Ishikawa (cell line): ENCODE results near the gene PLCG1.

Experiments
- CEBPB ChIP-seq: IDR thresholded peaks from 2 replicates; pipeline ENCODE4 v1.6.1; 2012
- CREB1 ChIP-seq: IDR thresholded peaks from 2 replicates; pipeline ENCODE4 v1.6.1; 2012; ENCODE audit warnings: low read depth
- EGR1 ChIP-seq: IDR thresholded peaks from 2 replicates; pipeline ENCODE4 v1.6.1; 2012
- EP300 ChIP-seq: IDR thresholded peaks from 2 replicates; pipeline ENCODE4 v1.6.1; 2012; ENCODE audit warnings: borderline replicate concordance
- FOXM1 ChIP-seq: IDR thresholded peaks from 2 replicates; pipeline ENCODE4 v1.6.1; 2012; ENCODE audit warnings: low read depth, borderline replicate concordance
- NFIC ChIP-seq: IDR thresholded peaks from 2 replicates; pipeline ENCODE4 v1.6.1; 2012
- RAD21 ChIP-seq: IDR thresholded peaks from 2 replicates; pipeline ENCODE4 v1.6.1; 2012; ENCODE audit warnings: low read depth
- TAF1 ChIP-seq: IDR thresholded peaks from 2 replicates; pipeline ENCODE4 v1.6.1; 2012; ENCODE audit warnings: low read depth, mild to moderate bottlenecking
- TCF12 ChIP-seq: IDR thresholded peaks from 2 replicates; pipeline ENCODE4 v1.6.1; 2012; ENCODE audit warnings: low read depth
- TEAD4 ChIP-seq: IDR thresholded peaks from 2 replicates; pipeline ENCODE4 v1.6.1; 2012
- YY1 ChIP-seq: IDR thresholded peaks from 2 replicates; pipeline ENCODE4 v1.6.1; 2012; ENCODE audit warnings: low read depth
- ZBTB7A ChIP-seq: IDR thresholded peaks from 2 replicates; pipeline ENCODE4 v1.6.1; 2012; ENCODE audit warnings: low read depth
- TF ChIP-seq, protein P1 (sequence below): IDR thresholded peaks from 2 replicates; pipeline ENCODE4 v1.6.1; 2012
- TF ChIP-seq, protein P2 (sequence below): IDR thresholded peaks from 2 replicates; pipeline ENCODE4 v1.6.1; 2012
- TF ChIP-seq, protein P3 (sequence below): IDR thresholded peaks from 2 replicates; pipeline ENCODE4 v1.6.1; 2012; ENCODE audit warnings: low read depth, mild to moderate bottlenecking

Gene PLCG1

DNA sequence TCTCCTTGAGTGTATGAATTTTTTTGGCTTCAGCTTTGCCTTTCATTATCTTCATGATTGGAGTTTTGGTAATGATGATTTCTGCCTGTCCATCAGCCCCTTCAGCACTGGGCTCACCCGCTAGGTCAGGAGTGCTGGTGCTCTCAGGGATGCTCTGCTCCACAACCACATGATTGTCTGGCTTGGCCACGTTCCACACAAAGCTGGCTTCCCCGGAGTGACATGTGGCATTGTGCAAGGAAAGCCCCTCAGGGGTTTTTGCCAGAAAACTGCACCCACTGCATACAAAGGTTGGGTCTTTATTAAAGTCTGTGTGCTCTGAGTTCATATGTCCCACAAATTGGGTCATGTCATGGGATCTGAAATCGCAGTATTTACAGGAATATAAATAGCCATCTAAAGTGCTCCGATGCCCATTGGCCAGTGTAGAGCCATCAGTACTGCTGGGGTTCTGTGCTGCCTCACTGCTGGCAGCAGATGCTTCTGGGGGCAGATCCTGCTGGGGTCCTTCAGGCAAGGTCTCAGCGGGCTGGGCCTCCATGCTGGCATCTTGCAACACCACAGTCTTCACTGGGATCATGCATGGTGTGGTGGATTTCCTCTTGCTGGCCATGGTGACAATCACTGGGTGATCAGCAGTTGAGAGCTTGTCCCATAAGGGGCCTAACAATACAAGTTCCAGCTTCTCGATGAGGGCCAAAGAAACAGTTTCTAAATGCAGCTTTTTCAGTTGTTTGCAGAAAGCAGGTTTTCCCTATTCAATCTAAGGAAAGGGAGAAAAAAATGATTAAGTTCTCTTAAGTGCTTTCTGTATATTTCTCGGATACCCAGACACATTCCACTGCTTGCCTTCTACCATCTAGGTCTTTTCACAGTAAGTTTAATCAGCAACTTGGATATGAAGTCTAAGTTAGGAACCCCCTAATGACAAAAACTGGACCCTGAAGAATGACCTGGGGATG lies 67.2 kb downstream of the PLCG1 start:
- no peak for TF ChIP-seq ZBTB7A

DNA sequence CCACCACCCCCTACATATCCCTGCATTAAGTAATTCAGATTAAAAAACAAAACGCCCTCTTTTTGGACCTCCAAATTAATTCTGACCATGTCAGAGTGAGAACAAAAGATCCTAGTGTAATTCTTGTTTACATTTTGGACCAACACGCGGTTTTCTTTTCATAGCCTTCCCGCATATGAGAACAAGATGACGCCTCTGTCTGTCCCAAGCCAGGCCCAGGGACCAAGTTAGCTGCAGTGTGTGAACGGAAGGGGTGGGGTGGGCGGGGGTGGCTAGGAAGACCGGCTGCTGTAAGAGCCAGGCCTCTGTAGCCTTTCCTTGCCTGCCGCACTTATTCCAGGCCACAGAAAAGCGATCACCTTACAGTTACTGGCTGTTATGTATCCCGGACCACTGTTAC lies 68.0 kb downstream of the PLCG1 start:
- TF ChIP-seq EGR1 = no peak
- TF ChIP-seq CEBPB = no peak
- TF ChIP-seq, protein P1, sequence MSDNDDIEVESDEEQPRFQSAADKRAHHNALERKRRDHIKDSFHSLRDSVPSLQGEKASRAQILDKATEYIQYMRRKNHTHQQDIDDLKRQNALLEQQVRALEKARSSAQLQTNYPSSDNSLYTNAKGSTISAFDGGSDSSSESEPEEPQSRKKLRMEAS = no peak
- no peak for TF ChIP-seq RAD21
- no peak for TF ChIP-seq FOXM1
- TF ChIP-seq TEAD4 = no peak
- no peak for TF ChIP-seq NFIC

DNA sequence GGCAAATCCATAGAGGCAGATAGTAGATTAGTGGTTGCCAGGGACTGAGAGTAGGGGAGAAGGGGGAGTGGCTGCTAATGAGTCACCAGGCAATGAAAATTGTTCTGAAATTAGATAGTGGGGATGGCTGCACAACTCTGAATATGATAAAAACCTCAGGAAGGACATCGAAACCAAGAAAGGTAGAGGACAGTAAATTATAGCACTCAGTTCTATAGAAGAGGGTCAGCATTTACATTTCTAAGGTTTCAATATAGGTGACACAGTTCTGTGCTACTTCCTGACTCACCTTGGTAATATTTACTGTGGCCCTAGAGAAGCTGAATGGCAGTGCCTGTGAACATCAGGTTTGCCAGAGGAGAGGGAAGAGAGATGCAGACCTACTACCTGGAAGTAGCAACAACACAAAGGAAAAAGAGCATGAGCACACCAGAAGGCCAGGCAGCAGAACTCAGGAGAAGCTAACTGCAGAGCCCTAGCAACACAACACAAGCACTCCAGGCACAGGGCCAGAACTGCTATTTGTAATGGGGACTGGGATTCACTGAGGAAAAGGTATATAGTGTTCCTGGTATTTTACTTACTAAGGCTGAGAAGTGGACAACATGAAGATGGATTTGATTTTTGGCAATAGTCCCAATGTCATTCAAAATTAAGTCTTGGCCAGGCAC lies 75.9 kb downstream of the PLCG1 start:
- TF ChIP-seq TCF12 (no peak), TEAD4 (no peak), RAD21 (no peak), ZBTB7A (no peak), EP300 (no peak), TAF1 (no peak), NFIC (no peak), EGR1 (no peak), YY1 (no peak), CREB1 (no peak), FOXM1 (no peak), CEBPB (no peak)
- TF ChIP-seq, protein P1 = no peak
- TF ChIP-seq, protein P2, sequence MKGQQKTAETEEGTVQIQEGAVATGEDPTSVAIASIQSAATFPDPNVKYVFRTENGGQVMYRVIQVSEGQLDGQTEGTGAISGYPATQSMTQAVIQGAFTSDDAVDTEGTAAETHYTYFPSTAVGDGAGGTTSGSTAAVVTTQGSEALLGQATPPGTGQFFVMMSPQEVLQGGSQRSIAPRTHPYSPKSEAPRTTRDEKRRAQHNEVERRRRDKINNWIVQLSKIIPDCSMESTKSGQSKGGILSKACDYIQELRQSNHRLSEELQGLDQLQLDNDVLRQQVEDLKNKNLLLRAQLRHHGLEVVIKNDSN = no peak
- TF ChIP-seq, protein P3, sequence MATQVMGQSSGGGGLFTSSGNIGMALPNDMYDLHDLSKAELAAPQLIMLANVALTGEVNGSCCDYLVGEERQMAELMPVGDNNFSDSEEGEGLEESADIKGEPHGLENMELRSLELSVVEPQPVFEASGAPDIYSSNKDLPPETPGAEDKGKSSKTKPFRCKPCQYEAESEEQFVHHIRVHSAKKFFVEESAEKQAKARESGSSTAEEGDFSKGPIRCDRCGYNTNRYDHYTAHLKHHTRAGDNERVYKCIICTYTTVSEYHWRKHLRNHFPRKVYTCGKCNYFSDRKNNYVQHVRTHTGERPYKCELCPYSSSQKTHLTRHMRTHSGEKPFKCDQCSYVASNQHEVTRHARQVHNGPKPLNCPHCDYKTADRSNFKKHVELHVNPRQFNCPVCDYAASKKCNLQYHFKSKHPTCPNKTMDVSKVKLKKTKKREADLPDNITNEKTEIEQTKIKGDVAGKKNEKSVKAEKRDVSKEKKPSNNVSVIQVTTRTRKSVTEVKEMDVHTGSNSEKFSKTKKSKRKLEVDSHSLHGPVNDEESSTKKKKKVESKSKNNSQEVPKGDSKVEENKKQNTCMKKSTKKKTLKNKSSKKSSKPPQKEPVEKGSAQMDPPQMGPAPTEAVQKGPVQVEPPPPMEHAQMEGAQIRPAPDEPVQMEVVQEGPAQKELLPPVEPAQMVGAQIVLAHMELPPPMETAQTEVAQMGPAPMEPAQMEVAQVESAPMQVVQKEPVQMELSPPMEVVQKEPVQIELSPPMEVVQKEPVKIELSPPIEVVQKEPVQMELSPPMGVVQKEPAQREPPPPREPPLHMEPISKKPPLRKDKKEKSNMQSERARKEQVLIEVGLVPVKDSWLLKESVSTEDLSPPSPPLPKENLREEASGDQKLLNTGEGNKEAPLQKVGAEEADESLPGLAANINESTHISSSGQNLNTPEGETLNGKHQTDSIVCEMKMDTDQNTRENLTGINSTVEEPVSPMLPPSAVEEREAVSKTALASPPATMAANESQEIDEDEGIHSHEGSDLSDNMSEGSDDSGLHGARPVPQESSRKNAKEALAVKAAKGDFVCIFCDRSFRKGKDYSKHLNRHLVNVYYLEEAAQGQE = no peak

DNA sequence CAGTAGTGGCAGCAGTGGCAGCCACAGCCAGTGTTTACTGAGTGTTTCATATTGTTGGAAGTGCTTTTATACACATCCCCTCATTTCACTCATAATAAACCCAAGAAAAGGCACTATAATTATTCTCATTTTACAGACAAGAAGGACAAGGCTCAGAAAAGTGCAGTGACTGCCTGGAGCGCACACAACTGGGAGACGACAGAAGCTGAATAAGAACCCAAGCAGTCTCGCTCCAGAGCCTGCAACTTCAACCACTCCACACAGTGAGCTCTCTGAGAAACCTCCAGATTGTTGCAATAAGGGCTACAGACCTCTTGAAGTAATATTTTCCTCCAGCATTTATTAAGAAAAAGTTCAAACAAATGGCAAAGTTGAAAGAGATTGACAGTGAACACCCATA lies 76.9 kb downstream of the PLCG1 start:
- TF ChIP-seq NFIC = no peak
- TF ChIP-seq FOXM1 = no peak
- TF ChIP-seq TEAD4 = no peak
- TF ChIP-seq, protein P3 = no peak
- TF ChIP-seq CREB1 = no peak
- TF ChIP-seq TAF1 = no peak
- no peak for TF ChIP-seq YY1
- no peak for TF ChIP-seq RAD21

DNA sequence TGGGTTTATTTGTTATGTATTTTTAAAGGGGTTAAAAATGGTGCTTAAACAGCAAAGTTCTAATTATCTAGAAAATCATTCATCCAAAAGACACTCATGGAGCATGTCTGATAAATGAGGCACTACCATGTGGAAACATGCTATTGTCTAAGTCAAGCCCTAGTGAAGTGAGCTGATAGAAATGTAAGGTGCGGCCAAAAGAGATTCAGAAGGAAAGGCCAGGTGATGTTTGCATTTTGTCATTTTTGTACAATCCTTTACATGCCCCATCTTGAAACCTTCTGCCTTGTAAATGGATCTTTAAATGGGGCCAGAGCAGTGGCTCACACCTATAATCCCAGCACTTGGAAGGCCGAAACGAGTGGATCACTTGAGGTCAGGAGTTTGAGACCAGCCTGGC lies 77.3 kb downstream of the PLCG1 start:
- TF ChIP-seq FOXM1 (no peak), NFIC (no peak), YY1 (no peak), TCF12 (no peak), TEAD4 (no peak), CEBPB (no peak), EP300 (no peak), CREB1 (no peak), EGR1 (no peak), RAD21 (no peak), TAF1 (no peak), ZBTB7A (no peak)
- TF ChIP-seq, protein P1 = no peak
- TF ChIP-seq, protein P2 = no peak
- TF ChIP-seq, protein P3 = no peak
